CD4-positive, alpha-beta T cell (primary cell): Measurements from ENCODE around the gene ISCA2. TPM values are rescaled to one million over a fixed set of nuclear protein-coding genes. Genes with fewer than 3 reads are reported as not detected.

Experiments
- ATAC-seq: fragments of 200-7000 bp; cut with Tn5 transposase; one replicate; pipeline ENCODE4 v1.10.0; 2022; ENCODE audit warnings: mild to moderate bottlenecking; ENCODE audit not compliant: poor library complexity
- CTCF ChIA-PET: fragments of 350-600 bp; sonication (Branson Sonifier 250); formaldehyde crosslinking; loops from one replicate; lab custom pipeline; 2021; ENCODE audit warnings: antibody characterized with exemption, inconsistent platforms; lab: Charles Lee
- POLR2A ChIA-PET: fragments of 350-600 bp; sonication (Branson Sonifier 250); formaldehyde crosslinking; loops from one replicate; lab custom pipeline; 2021; ENCODE audit warnings: antibody characterized with exemption, inconsistent platforms; lab: Charles Lee
- DNase-seq, 14 experiments: peaks; one replicate each; pipeline ENCODE4 v3.0.0-alpha.2; 2013 to 2020; ENCODE audit warnings: mixed read lengths in 2 of 14
- H3K27ac ChIP-seq, 2 donors: one replicate each; pipeline versions ENCODE4 v1.5.1 to v1.7.0; 2013; ENCODE audit warnings: low read length in 2 of 2, low read depth in 1 of 2, mild to moderate bottlenecking in 1 of 2
- H3K27me3 ChIP-seq, 2 experiments: 1 replicate in 1 of 2; 2 replicates in 1 of 2; pipeline versions ENCODE4 v1.6.1 to v1.7.0; 2013; ENCODE audit warnings: low read length in 2 of 2, control low read depth in 1 of 2, mild to moderate bottlenecking in 1 of 2, moderate library complexity in 1 of 2; ENCODE audit not compliant: insufficient read depth in 2 of 2, control insufficient read depth in 1 of 2
- H3K36me3 ChIP-seq: one replicate; pipeline ENCODE4 v1.6.1; 2013; ENCODE audit warnings: low read length, control low read depth; ENCODE audit not compliant: insufficient read depth
- H3K4me1 ChIP-seq: one replicate; pipeline ENCODE4 v1.6.1; 2013; ENCODE audit warnings: low read length, control low read depth; ENCODE audit not compliant: insufficient read depth
- H3K4me3 ChIP-seq: one replicate; pipeline ENCODE4 v1.5.1; 2013; ENCODE audit warnings: mild to moderate bottlenecking, low read length, moderate library complexity
- H3K9me3 ChIP-seq, 2 experiments: 1 replicate in 1 of 2; 2 replicates in 1 of 2; pipeline versions ENCODE4 v1.6.1 to v1.7.0; 2013; ENCODE audit warnings: low read length in 2 of 2, mild to moderate bottlenecking in 2 of 2, control low read depth in 1 of 2, moderate library complexity in 1 of 2; ENCODE audit not compliant: control insufficient read depth in 1 of 2, insufficient read depth in 1 of 2
- H3K27ac Mint-ChIP-seq: one replicate; pipeline ENCODE4 v1.8.0; 2020; ENCODE audit warnings: mixed read lengths
- H3K27me3 Mint-ChIP-seq: one replicate; pipeline ENCODE4 v1.8.0; 2021; ENCODE audit warnings: mixed read lengths
- H3K36me3 Mint-ChIP-seq: one replicate; pipeline ENCODE4 v1.8.0; 2021; ENCODE audit warnings: low read depth, mixed read lengths
- H3K4me1 Mint-ChIP-seq: one replicate; pipeline ENCODE4 v1.8.0; 2021; ENCODE audit warnings: low read depth, mixed read lengths
- H3K4me3 Mint-ChIP-seq: one replicate; pipeline ENCODE4 v1.8.0; 2020; ENCODE audit warnings: mild to moderate bottlenecking, mixed read lengths
- H3K9me3 Mint-ChIP-seq: one replicate; pipeline ENCODE4 v1.8.0; 2020; ENCODE audit warnings: mixed read lengths
- CTCF ChIP-seq: fragments of 200-600 bp; IDR thresholded peaks from one replicate; pipeline ENCODE4 v1.8.0; 2022; ENCODE audit warnings: antibody characterized with exemption, mild to moderate bottlenecking
- intact Hi-C, 2 experiments: fragments of 100-400 bp; cut with DNase I in 1 of 2; cut with micrococcal nuclease in 1 of 2; formaldehyde crosslinking; loops; one replicate each; pipeline versions ENCODE4 v1.15.1 to v1.9.0; 2023 to 2025; cut with DNase I, micrococcal nuclease
- total RNA-seq, 174 experiments: library from RNA in 2 of 174; stranded (reverse) in 2 of 174; gene quantifications; one replicate each; pipeline ENCODE4 v1.2.3 and lab custom pipeline; 2021 to 2026

ISCA2 gene
- total RNA-seq, 2 experiments from 2014 or later, result 22.5 to 23.7 TPM

GRCh38 chr14:74509587-74510222 is 16.1 kb downstream of the ISCA2 start:
- no peak overlapping the region for H3K27ac ChIP-seq
- ChIA-PET POLR2A (no interaction called here), CTCF (no interaction called here)
- peak in 1 of 14 experiments; percentile 26 for DNase-seq
- no peaks in the 10 kb centered on the region for H3K36me3 Mint-ChIP-seq
- no peaks in the 10 kb centered on the region for H3K36me3 ChIP-seq
- H3K27me3 ChIP-seq, result peaks cover 0 to 11% of the 10 kb centered on the region in 2 experiments
- no peaks in the 10 kb centered on the region for H3K9me3 ChIP-seq
- H3K4me1 ChIP-seq, result peaks cover 5% of the 10 kb centered on the region
- H3K27ac Mint-ChIP-seq, result no peak overlapping the region
- no peaks in the 10 kb centered on the region for H3K9me3 Mint-ChIP-seq
- H3K4me3 ChIP-seq, result no peak overlapping the region
- no peak for ATAC-seq
- TF ChIP-seq CTCF, result no peak
- peaks cover 3% of the 10 kb centered on the region for H3K4me1 Mint-ChIP-seq
- intact Hi-C loops, result no loop called here
- peaks cover 20% of the 10 kb centered on the region for H3K27me3 Mint-ChIP-seq
- H3K4me3 Mint-ChIP-seq, result no peak overlapping the region

GRCh38 chr14:74510223-74510931 is 16.8 kb downstream of the ISCA2 start:
- H3K4me1 Mint-ChIP-seq, result peaks cover 6% of the 10 kb centered on the region
- ATAC-seq (no peak), DNase-seq (peak in 1 of 14 experiments; percentile 29)
- H3K36me3 ChIP-seq, result no peaks in the 10 kb centered on the region
- peaks cover 23% of the 10 kb centered on the region for H3K27me3 Mint-ChIP-seq
- no peak overlapping the region for H3K27ac Mint-ChIP-seq
- CTCF ChIA-PET, result no interaction called here
- H3K4me3 Mint-ChIP-seq, result no peak overlapping the region
- H3K9me3 ChIP-seq, result no peaks in the 10 kb centered on the region
- H3K4me1 ChIP-seq, result peaks cover 9% of the 10 kb centered on the region
- TF ChIP-seq CTCF, result no peak
- POLR2A ChIA-PET, result no interaction called here
- intact Hi-C loops, result no loop called here
- H3K36me3 Mint-ChIP-seq, result no peaks in the 10 kb centered on the region
- peaks cover 0 to 11% of the 10 kb centered on the region in 2 experiments for H3K27me3 ChIP-seq
- H3K4me3 ChIP-seq, result no peak overlapping the region
- H3K9me3 Mint-ChIP-seq, result no peaks in the 10 kb centered on the region
- no peak overlapping the region for H3K27ac ChIP-seq

GRCh38 chr14:74510959-74511409 is 17.4 kb downstream of the ISCA2 start:
- no peaks in the 10 kb centered on the region for H3K9me3 Mint-ChIP-seq
- POLR2A ChIA-PET, result no interaction called here

More at GRCh38 chr14:74510959-74511409, 17.4 kb downstream of the ISCA2 start:
- no peak overlapping the region for H3K27ac ChIP-seq
- no peak for TF ChIP-seq CTCF
- peaks cover 23% of the 10 kb centered on the region for H3K27me3 Mint-ChIP-seq
- no peak overlapping the region for H3K27ac Mint-ChIP-seq
- ATAC-seq, result no peak
- H3K36me3 Mint-ChIP-seq, result no peaks in the 10 kb centered on the region
- peak in 1 of 14 experiments; percentile 25 for DNase-seq
- peaks cover 6% of the 10 kb centered on the region for H3K4me1 Mint-ChIP-seq
- no peak overlapping the region for H3K4me3 Mint-ChIP-seq
- H3K27me3 ChIP-seq, result peaks cover 0 to 11% of the 10 kb centered on the region in 2 experiments
- H3K9me3 ChIP-seq, result no peaks in the 10 kb centered on the region
- intact Hi-C loops, result no loop called here
- no peaks in the 10 kb centered on the region for H3K36me3 ChIP-seq
- CTCF ChIA-PET, result no interaction called here
- peaks cover 9% of the 10 kb centered on the region for H3K4me1 ChIP-seq
- no peak overlapping the region for H3K4me3 ChIP-seq
